K562 (cell line): Measurements from ENCODE around the gene SMS. TPM values are rescaled to one million over a fixed set of nuclear protein-coding genes. Genes with fewer than 3 reads are reported as not detected.

Source experiments
- ATAC-seq: fragments of 200-7000 bp; cut with Tn5 transposase; 3 replicates; pipeline ENCODE4 v1.9.1; 2020; ENCODE audit warnings: moderate library complexity
- BruUV-seq: library from RNA; stranded (reverse); fragments of 400-500 nt; replicated peaks from 2 replicates; lab custom pipeline; 2021; lab: Mats Ljungman, UMichigan
- CTCF ChIA-PET: fragments of 300-600 bp; formaldehyde crosslinking; extraction: SDS; loops from one replicate; lab custom pipeline; 2021; ENCODE audit warnings: low intra/inter-chr PET ratio; lab: Yijun Ruan, JAX
- POLR2A ChIA-PET: fragments of 300-600, 350-650 bp; sonication (Branson Sonifier 250); formaldehyde crosslinking; extraction: SDS; loops from one replicate; lab custom pipeline; 2021; ENCODE audit warnings: antibody characterized with exemption, inconsistent platforms; lab: Yijun Ruan, JAX
- DNase-seq, 4 experiments: peaks; one replicate each; pipeline versions ENCODE4 v3.0.0 to v3.0.0-alpha.2; 2011 to 2018; ENCODE audit warnings: low spot score in 3 of 4, mixed read lengths in 3 of 4; ENCODE audit errors: extremely low read depth in 1 of 4
- FAIRE-seq: peaks from 2 replicates; lab custom pipeline; 2011; peaks lifted over from hg19 to GRCh38; lab: Jason Lieb, UNC
- H2AFZ ChIP-seq: 2 replicates; pipeline ENCODE4 v1.6.0; 2011; ENCODE audit warnings: low read depth, low read length, control low read depth, inconsistent platforms
- H3K27ac ChIP-seq: fragments of 200-600 bp; 3 replicates; pipeline ENCODE4 v1.8.0; 2011; ENCODE audit warnings: low read depth, mild to moderate bottlenecking, control low read depth, inconsistent platforms, low read length, moderate library complexity, mixed read lengths; ENCODE audit errors: extremely low read depth
- H3K27me3 ChIP-seq, 2 experiments: fragments of 300-600 bp in 1 of 2; 2 replicates in 1 of 2; 3 replicates in 1 of 2; pipeline versions ENCODE4 v1.6.0 to v1.8.0; 2011; ENCODE audit warnings: inconsistent platforms in 2 of 2, low read length in 2 of 2, mild to moderate bottlenecking in 1 of 2, mixed read lengths in 1 of 2, moderate library complexity in 1 of 2; ENCODE audit not compliant: control insufficient read depth in 2 of 2, insufficient read depth in 2 of 2
- H3K36me3 ChIP-seq: fragments of 300-600 bp; 3 replicates; pipeline ENCODE4 v1.8.0; 2011; ENCODE audit warnings: mild to moderate bottlenecking, low read length, inconsistent platforms; ENCODE audit not compliant: control insufficient read depth, insufficient read depth
- H3K4me1 ChIP-seq, 2 experiments: fragments of 200-600 bp in 1 of 2; replicated peaks in 1 of 2; 2 replicates in 1 of 2; 3 replicates in 1 of 2; pipeline versions ENCODE4 v1.5.1 to v1.8.0; 2011; ENCODE audit warnings: inconsistent platforms in 2 of 2, low read length in 2 of 2, mild to moderate bottlenecking in 1 of 2, mixed read lengths in 1 of 2, moderate library complexity in 1 of 2; ENCODE audit not compliant: control insufficient read depth in 2 of 2, insufficient read depth in 2 of 2
- H3K4me2 ChIP-seq: 2 replicates; pipeline ENCODE4 v1.6.1; 2011; ENCODE audit warnings: low read length, control low read depth, inconsistent platforms, mixed read lengths; ENCODE audit not compliant: insufficient read depth
- H3K4me3 ChIP-seq: fragments of 200-600 bp; sonication (generic), shearing (Covaris generic); 2 replicates; pipeline ENCODE4 v1.5.1; 2016; ENCODE audit warnings: control low read depth, inconsistent platforms
- H3K79me2 ChIP-seq: fragments of 200-600 bp; 3 replicates; pipeline ENCODE4 v1.8.0; 2011; ENCODE audit warnings: low read length, inconsistent platforms; ENCODE audit not compliant: control insufficient read depth, insufficient read depth
- H3K9ac ChIP-seq, 2 experiments: 2 replicates each; pipeline versions ENCODE4 v1.6.0 to v1.6.1; 2011; ENCODE audit warnings: low read depth in 2 of 2, low read length in 2 of 2, control low read depth in 1 of 2, inconsistent platforms in 1 of 2, mild to moderate bottlenecking in 1 of 2, mixed read lengths in 1 of 2; ENCODE audit not compliant: insufficient read depth in 1 of 2
- H3K9me1 ChIP-seq: one replicate; pipeline ENCODE4 v1.6.0; 2011; ENCODE audit warnings: inconsistent platforms, mild to moderate bottlenecking, low read length, moderate library complexity; ENCODE audit not compliant: control insufficient read depth, insufficient read depth
- H3K9me3 ChIP-seq: replicated peaks from 2 replicates; pipeline ENCODE4 v1.5.1; 2011; ENCODE audit warnings: low read depth, low read length, inconsistent platforms; ENCODE audit not compliant: control insufficient read depth, insufficient read depth
- H4K20me1 ChIP-seq: replicated peaks from 2 replicates; pipeline ENCODE4 v1.6.1; 2011; ENCODE audit warnings: low read length, inconsistent platforms, mixed read lengths; ENCODE audit not compliant: control insufficient read depth, insufficient read depth
- ELF2 ChIP-seq: fragments of 250-450 bp; sonication (Bioruptor Pico); IDR thresholded peaks from 2 replicates; pipeline ENCODE4 v1.5.0; 2021; ENCODE audit warnings: mild to moderate bottlenecking
- GABPA ChIP-seq: fragments of 200-800 bp; sonication (Bioruptor generic); conservative IDR thresholded peaks from 2 replicates; pipeline ENCODE4 v1.6.1; 2016; ENCODE audit warnings: low read depth, missing genetic modification characterization, missing compliant biosample characterization
- HCFC1 ChIP-seq: IDR thresholded peaks from 2 replicates; pipeline ENCODE4 v1.6.1; 2012; ENCODE audit warnings: low read depth, low read length, improper control_type of control experiment
- HMGN3 ChIP-seq: IDR thresholded peaks from 2 replicates; pipeline ENCODE4 v1.6.1; 2011; ENCODE audit warnings: borderline replicate concordance, low read depth, mild to moderate bottlenecking, mixed read lengths, low read length; ENCODE audit not compliant: insufficient read length; ENCODE audit errors: extremely low read depth
- HOXB6 ChIP-seq: fragments of 250-450 bp; sonication (Bioruptor Pico); IDR thresholded peaks from 2 replicates; pipeline ENCODE4 v1.5.1; 2022; ENCODE audit warnings: mild to moderate bottlenecking, borderline replicate concordance
- KLF10 ChIP-seq: fragments of 250-450 bp; sonication (Bioruptor Pico); IDR thresholded peaks from 2 replicates; pipeline ENCODE4 v1.6.1; 2021; ENCODE audit warnings: matching md5 sums
- NFYB ChIP-seq: IDR thresholded peaks from 2 replicates; pipeline ENCODE4 v1.6.1; 2011; ENCODE audit warnings: mild to moderate bottlenecking, moderate library complexity; ENCODE audit not compliant: insufficient read length; ENCODE audit errors: extremely low read depth
- PHF21A ChIP-seq: fragments of 450-650 bp; IDR thresholded peaks from 2 replicates; pipeline ENCODE4 v1.6.1; 2017; ENCODE audit warnings: low read depth, borderline replicate concordance
- POLR2A ChIP-seq: fragments of 450-650 bp; conservative IDR thresholded peaks from 2 replicates; pipeline ENCODE4 v1.6.1; 2016
- ZBTB7A ChIP-seq: IDR thresholded peaks from 2 replicates; pipeline ENCODE4 v1.6.1; 2011; ENCODE audit warnings: low read depth, mild to moderate bottlenecking, low read length, moderate library complexity, borderline replicate concordance; ENCODE audit not compliant: control insufficient read depth
- WGBS: fragments of 100-300 bp; shearing (Covaris generic); methylation state at CpG from one replicate; pipeline ENCODE4 v1.1.6; 2016; ENCODE audit warnings: low coverage, mixed read lengths; ENCODE audit not compliant: insufficient coverage; ENCODE audit errors: missing lambda C conversion rate; 5-methylcytosine and 5-hydroxymethylcytosine counted together
- in situ Hi-C: fragments of 300-500 bp; cut with MboI; formaldehyde crosslinking; loops from 4 replicates; pipeline ENCODE4 v1.15.0; 2018; ENCODE audit warnings: inconsistent platforms, mixed read lengths
- intact Hi-C: fragments of 100-400 bp; cut with micrococcal nuclease; formaldehyde crosslinking; loops from 2 replicates; pipeline ENCODE4 v1.14.2; 2022
- polyA plus RNA-seq, 8 experiments: library from polyadenylated mRNA; depleted of rRNA in 4 of 8; stranded (reverse) in 5 of 8; unstranded in 3 of 8; fragments of >200 nt; fragmentation: Nextera tagmentation in 2 of 8; fragmentation: Illumina TruSeq in 1 of 8; extraction: Ambion mirVana in 2 of 8; extraction: Trizol in 1 of 8; gene quantifications; 2 replicates each; pipeline versions ENCODE4 v1.2.1 to v1.2.3, GENCODE V29; 2011 to 2014; ENCODE audit warnings: inconsistent platforms in 1 of 8, missing spikeins in 1 of 8
- total RNA-seq, 7 experiments: library from RNA; depleted of rRNA in 6 of 7; stranded (reverse); fragments of >200 nt in 6 of 7; fragmentation: Illumina TruSeq in 2 of 7; extraction: Trizol in 2 of 7; gene quantifications; 2 replicates each; pipeline versions ENCODE4 v1.2.1 to v1.2.3, GENCODE V29; 2011 to 2021; ENCODE audit warnings: low replicate concordance in 1 of 7
- TF ChIP-seq, protein P1 (sequence below), 2 experiments: fragments of 450-650 bp; IDR thresholded peaks; 2 replicates each; pipeline ENCODE4 v1.6.1; 2016; ENCODE audit warnings: mild to moderate bottlenecking in 2 of 2, borderline replicate concordance in 1 of 2, low read depth in 1 of 2, moderate library complexity in 1 of 2

Gene SMS
- total and polyA plus RNA-seq, 9 of the 15 experiments (the other 6 are each of a cell fraction or from before 2014, with no cell fraction given): 71.1 to 193 (median 152) TPM

GRCh38 chrX:21998037-21998436 is 57.5 kb downstream of the SMS start:
- no peak overlapping the region for H3K27ac ChIP-seq
- H3K4me1 ChIP-seq: peaks cover 3 to 4% of the 10 kb centered on the region in 2 experiments; a peak in 3 of 5 replicates
- no peak overlapping the region for H3K9ac ChIP-seq
- DNase-seq: no peak
- H3K36me3 ChIP-seq: peaks cover 21% of the 10 kb centered on the region; the same call in 1 of the 3 replicates
- H3K79me2 ChIP-seq: no peaks in the 10 kb centered on the region
- no peaks in the 10 kb centered on the region for H3K9me1 ChIP-seq
- no peak overlapping the region for H2AFZ ChIP-seq
- intact Hi-C loops (no loop called here), in situ Hi-C loops (no loop called here)
- BruUV-seq: no TSS peak
- H4K20me1 ChIP-seq: no peaks in the 10 kb centered on the region
- H3K4me2 ChIP-seq: no peak overlapping the region
- WGBS: 67% methylated on average over 4 of the region's 4 CpGs
- no peaks in the 10 kb centered on the region for H3K9me3 ChIP-seq
- no peak overlapping the region for H3K4me3 ChIP-seq
- no peaks in the 10 kb centered on the region for H3K27me3 ChIP-seq
- POLR2A ChIA-PET: interaction anchor here (0.6 to 0.8 kb wide), 2 partner anchors 30 to 63 kb away, joined by 3 to 4 read pairs; no protein-coding TSS in a partner anchor
- no peak for FAIRE-seq
- CTCF ChIA-PET: no interaction called here
- ATAC-seq: no peak
- TF ChIP-seq ELF2 (CRISPR knock-in tag) (no peak), NFYB (no peak), HMGN3 (no peak), GABPA (tag) (no peak), HCFC1 (no peak), ZBTB7A (no peak), PHF21A (no peak), POLR2A (no peak), KLF10 (CRISPR knock-in tag) (no peak), HOXB6 (CRISPR knock-in tag) (no peak)
- TF ChIP-seq, protein P1, sequence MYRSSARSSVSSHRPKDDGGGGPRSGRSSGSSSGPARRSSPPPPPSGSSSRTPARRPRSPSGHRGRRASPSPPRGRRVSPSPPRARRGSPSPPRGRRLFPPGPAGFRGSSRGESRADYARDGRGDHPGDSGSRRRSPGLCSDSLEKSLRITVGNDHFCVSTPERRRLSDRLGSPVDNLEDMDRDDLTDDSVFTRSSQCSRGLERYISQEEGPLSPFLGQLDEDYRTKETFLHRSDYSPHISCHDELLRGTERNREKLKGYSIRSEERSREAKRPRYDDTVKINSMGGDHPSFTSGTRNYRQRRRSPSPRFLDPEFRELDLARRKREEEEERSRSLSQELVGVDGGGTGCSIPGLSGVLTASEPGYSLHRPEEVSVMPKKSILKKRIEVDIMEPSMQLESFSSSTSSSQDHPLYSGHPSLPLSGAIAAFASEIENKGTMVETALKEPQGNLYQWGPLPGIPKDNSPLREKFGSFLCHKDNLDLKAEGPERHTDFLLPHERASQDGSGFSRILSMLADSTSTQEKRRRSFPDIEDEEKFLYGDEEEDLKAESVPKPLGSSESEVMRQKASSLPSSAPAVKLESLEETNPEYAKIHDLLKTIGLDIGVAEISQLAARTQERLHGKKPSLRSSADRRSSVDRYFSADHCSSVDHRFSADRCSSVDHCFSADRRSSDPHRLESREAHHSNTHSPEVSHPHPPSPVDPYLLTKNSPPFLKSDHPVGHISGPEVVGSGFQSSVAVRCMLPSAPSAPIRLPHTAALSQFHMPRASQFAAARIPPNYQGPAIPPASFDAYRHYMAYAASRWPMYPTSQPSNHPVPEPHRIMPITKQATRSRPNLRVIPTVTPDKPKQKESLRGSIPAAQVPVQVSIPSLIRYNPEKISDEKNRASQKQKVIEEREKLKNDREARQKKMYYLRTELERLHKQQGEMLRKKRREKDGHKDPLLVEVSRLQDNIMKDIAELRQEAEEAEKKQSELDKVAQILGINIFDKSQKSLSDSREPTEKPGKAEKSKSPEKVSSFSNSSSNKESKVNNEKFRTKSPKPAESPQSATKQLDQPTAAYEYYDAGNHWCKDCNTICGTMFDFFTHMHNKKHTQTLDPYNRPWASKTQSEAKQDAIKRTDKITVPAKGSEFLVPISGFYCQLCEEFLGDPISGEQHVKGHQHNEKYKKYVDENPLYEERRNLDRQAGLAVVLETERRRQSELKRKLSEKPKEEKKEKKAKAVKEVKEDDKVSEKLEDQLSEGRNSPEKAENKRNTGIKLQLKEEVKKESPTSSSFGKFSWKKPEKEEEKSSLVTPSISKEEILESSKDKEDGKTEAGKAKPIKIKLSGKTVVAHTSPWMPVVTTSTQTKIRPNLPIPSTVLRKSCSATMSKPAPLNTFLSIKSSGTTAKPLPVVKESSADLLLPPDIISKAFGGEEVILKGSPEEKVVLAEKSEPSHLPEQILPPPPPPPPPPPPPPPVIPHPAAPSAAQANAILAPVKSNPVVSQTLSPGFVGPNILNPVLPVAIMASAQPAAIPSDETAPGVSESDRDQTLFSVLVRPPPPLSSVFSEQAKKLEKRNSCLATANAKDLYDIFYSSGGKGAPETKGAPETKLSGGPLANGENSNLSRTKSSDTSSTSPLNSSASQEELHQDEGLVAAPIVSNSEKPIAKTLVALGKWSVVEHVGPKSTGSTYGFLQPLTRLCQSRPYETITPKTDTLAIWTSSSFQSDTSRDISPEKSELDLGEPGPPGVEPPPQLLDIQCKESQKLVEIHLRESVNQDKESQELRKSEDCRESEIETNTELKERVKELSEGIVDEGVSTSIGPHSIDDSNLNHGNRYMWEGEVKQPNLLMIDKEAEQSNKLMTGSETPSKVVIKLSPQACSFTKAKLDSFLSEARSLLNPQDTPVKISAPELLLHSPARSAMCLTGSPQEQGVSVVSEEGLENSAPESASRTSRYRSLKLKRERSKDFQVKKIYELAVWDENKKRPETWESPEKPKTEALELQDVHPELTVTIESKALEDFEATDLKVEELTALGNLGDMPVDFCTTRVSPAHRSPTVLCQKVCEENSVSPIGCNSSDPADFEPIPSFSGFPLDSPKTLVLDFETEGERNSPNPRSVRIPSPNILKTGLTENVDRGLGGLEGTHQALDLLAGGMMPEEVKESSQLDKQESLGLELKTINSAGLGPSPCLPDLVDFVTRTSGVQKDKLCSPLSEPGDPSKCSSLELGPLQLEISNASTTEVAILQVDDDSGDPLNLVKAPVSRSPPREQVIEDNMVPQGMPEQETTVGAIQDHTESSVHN (IDR thresholded peaks at IDR 0.05; ENCODE audit: borderline replicate concordance in 1 of 2, low read depth in 1 of 2): no peak
